Calu3 (cell line): Measurements from ENCODE around the gene NECAB3. TPM values are rescaled to one million over a fixed set of nuclear protein-coding genes. Genes with fewer than 3 reads are reported as not detected.

Source experiments
- BruUV-seq: library from RNA; stranded (reverse); fragments of 400-500 nt; replicated peaks from 2 replicates; lab custom pipeline; 2021; lab: Mats Ljungman, UMichigan
- CTCF ChIA-PET: fragments of 300-600 bp; sonication (Branson Sonifier 250); formaldehyde crosslinking; loops from one replicate; lab custom pipeline; 2022; ENCODE audit warnings: antibody characterized with exemption; lab: Charles Lee
- DNase-seq: peaks from one replicate; pipeline ENCODE4 v3.0.0; 2022
- H3K27ac Mint-ChIP-seq: one replicate; pipeline ENCODE4 v1.8.0; 2022; ENCODE audit warnings: mixed read lengths; ENCODE audit not compliant: unreplicated experiment
- H3K27me3 Mint-ChIP-seq: one replicate; pipeline ENCODE4 v1.8.0; 2022; ENCODE audit warnings: mixed read lengths; ENCODE audit not compliant: unreplicated experiment
- H3K36me3 Mint-ChIP-seq: one replicate; pipeline ENCODE4 v1.8.0; 2022; ENCODE audit warnings: mild to moderate bottlenecking, moderate library complexity, mixed read lengths; ENCODE audit not compliant: insufficient read depth, unreplicated experiment
- H3K4me1 Mint-ChIP-seq: one replicate; pipeline ENCODE4 v1.8.0; 2022; ENCODE audit warnings: mild to moderate bottlenecking, low read depth, mixed read lengths; ENCODE audit not compliant: unreplicated experiment
- H3K4me3 Mint-ChIP-seq: one replicate; pipeline ENCODE4 v1.8.0; 2022; ENCODE audit warnings: mild to moderate bottlenecking, low read depth, moderate library complexity, mixed read lengths; ENCODE audit not compliant: unreplicated experiment
- H3K9me3 Mint-ChIP-seq: one replicate; pipeline ENCODE4 v1.8.0; 2022; ENCODE audit warnings: low read depth, mixed read lengths; ENCODE audit not compliant: unreplicated experiment
- CTCF ChIP-seq: fragments of 200-600 bp; IDR thresholded peaks from one replicate; pipeline ENCODE4 v1.8.0; 2022; ENCODE audit warnings: antibody characterized with exemption; ENCODE audit not compliant: unreplicated experiment
- intact Hi-C: fragments of 100-400 bp; cut with micrococcal nuclease; formaldehyde crosslinking; loops from one replicate; pipeline ENCODE4 v1.10.0; 2022; ENCODE audit not compliant: unreplicated experiment
- total RNA-seq: library from RNA; stranded (reverse); gene quantifications from 2 replicates; pipeline ENCODE4 v1.2.3, GENCODE V29; 2022

The NECAB3 gene
- total RNA-seq, 1 experiment from 2014 or later: 80.8 TPM

GRCh38 chr20:33660685-33661058, 13.6 kb downstream of the NECAB3 start:
- Mint-ChIP-seq H3K4me1 (peaks cover 25% of the 10 kb centered on the region), H3K9me3 (no peaks in the 10 kb centered on the region), H3K36me3 (peaks cover 35% of the 10 kb centered on the region), H3K4me3 (no peak overlapping the region), H3K27me3 (no peaks in the 10 kb centered on the region), H3K27ac (no peak overlapping the region)
- no peak for DNase-seq
- no peak for TF ChIP-seq CTCF
- CTCF ChIA-PET: no interaction called here
- intact Hi-C loops: loop anchor here (10.0 kb wide), 1 partner anchor 454 kb away; the partner anchor contains the start of gene EIF2S2
- BruUV-seq: no TSS peak

- TF ChIP-seq CTCF: no peak
- DNase-seq: no peak
- intact Hi-C loops: loop anchor here (10.0 kb wide), 1 partner anchor 455 kb away; the partner anchor contains the start of gene EIF2S2
- CTCF ChIA-PET: no interaction called here
- Mint-ChIP-seq H3K9me3 (no peaks in the 10 kb centered on the region), H3K27me3 (no peaks in the 10 kb centered on the region), H3K27ac (no peak overlapping the region), H3K4me1 (peaks cover 23% of the 10 kb centered on the region), H3K4me3 (no peak overlapping the region), H3K36me3 (peaks cover 35% of the 10 kb centered on the region)
- BruUV-seq: no TSS peak
Observed at GRCh38 chr20:33660035-33660684, 14.1 kb downstream of the NECAB3 start.

GRCh38 chr20:33659341-33660034, 14.7 kb downstream of the NECAB3 start:
- TF ChIP-seq CTCF: no peak
- H3K36me3 Mint-ChIP-seq: peaks cover 35% of the 10 kb centered on the region
- no TSS peak for BruUV-seq
- CTCF ChIA-PET: no interaction called here
- H3K27ac Mint-ChIP-seq: no peak overlapping the region
- H3K4me3 Mint-ChIP-seq: no peak overlapping the region
- intact Hi-C loops: loop anchor here (10.0 kb wide), 1 partner anchor 455 kb away; the partner anchor contains the start of gene EIF2S2
- no peaks in the 10 kb centered on the region for H3K27me3 Mint-ChIP-seq
- peaks cover 23% of the 10 kb centered on the region for H3K4me1 Mint-ChIP-seq
- H3K9me3 Mint-ChIP-seq: no peaks in the 10 kb centered on the region
- no peak for DNase-seq

- H3K4me3 Mint-ChIP-seq: no peak overlapping the region
- peaks cover 23% of the 10 kb centered on the region for H3K4me1 Mint-ChIP-seq
- no peak overlapping the region for H3K27ac Mint-ChIP-seq
- H3K36me3 Mint-ChIP-seq: peaks cover 35% of the 10 kb centered on the region
- H3K27me3 Mint-ChIP-seq: no peaks in the 10 kb centered on the region
- no peaks in the 10 kb centered on the region for H3K9me3 Mint-ChIP-seq
- intact Hi-C loops: no loop called here
- TF ChIP-seq CTCF: no peak
- CTCF ChIA-PET: no interaction called here
- DNase-seq: no peak
- no TSS peak for BruUV-seq
Observed at GRCh38 chr20:33658929-33659328, 15.3 kb downstream of the NECAB3 start.
